Calu3 (cell line): Measurements from ENCODE around the gene CDC42BPB. TPM values are rescaled to one million over a fixed set of nuclear protein-coding genes. Genes with fewer than 3 reads are reported as not detected.

Experiments
- BruUV-seq: library from RNA; stranded (reverse); fragments of 400-500 nt; replicated peaks from 2 replicates; lab custom pipeline; 2021; lab: Mats Ljungman, UMichigan
- CTCF ChIA-PET: fragments of 300-600 bp; sonication (Branson Sonifier 250); formaldehyde crosslinking; loops from one replicate; lab custom pipeline; 2022; ENCODE audit warnings: antibody characterized with exemption; lab: Charles Lee
- DNase-seq: peaks from one replicate; pipeline ENCODE4 v3.0.0; 2022
- H3K27ac Mint-ChIP-seq: one replicate; pipeline ENCODE4 v1.8.0; 2022; ENCODE audit warnings: mixed read lengths; ENCODE audit not compliant: unreplicated experiment
- H3K27me3 Mint-ChIP-seq: one replicate; pipeline ENCODE4 v1.8.0; 2022; ENCODE audit warnings: mixed read lengths; ENCODE audit not compliant: unreplicated experiment
- H3K36me3 Mint-ChIP-seq: one replicate; pipeline ENCODE4 v1.8.0; 2022; ENCODE audit warnings: mild to moderate bottlenecking, moderate library complexity, mixed read lengths; ENCODE audit not compliant: insufficient read depth, unreplicated experiment
- H3K4me1 Mint-ChIP-seq: one replicate; pipeline ENCODE4 v1.8.0; 2022; ENCODE audit warnings: mild to moderate bottlenecking, low read depth, mixed read lengths; ENCODE audit not compliant: unreplicated experiment
- H3K4me3 Mint-ChIP-seq: one replicate; pipeline ENCODE4 v1.8.0; 2022; ENCODE audit warnings: mild to moderate bottlenecking, low read depth, moderate library complexity, mixed read lengths; ENCODE audit not compliant: unreplicated experiment
- H3K9me3 Mint-ChIP-seq: one replicate; pipeline ENCODE4 v1.8.0; 2022; ENCODE audit warnings: low read depth, mixed read lengths; ENCODE audit not compliant: unreplicated experiment
- CTCF ChIP-seq: fragments of 200-600 bp; IDR thresholded peaks from one replicate; pipeline ENCODE4 v1.8.0; 2022; ENCODE audit warnings: antibody characterized with exemption; ENCODE audit not compliant: unreplicated experiment
- intact Hi-C: fragments of 100-400 bp; cut with micrococcal nuclease; formaldehyde crosslinking; loops from one replicate; pipeline ENCODE4 v1.10.0; 2022; ENCODE audit not compliant: unreplicated experiment
- total RNA-seq: library from RNA; stranded (reverse); gene quantifications from 2 replicates; pipeline ENCODE4 v1.2.3, GENCODE V29; 2022

CDC42BPB gene
- total RNA-seq, 1 experiment from 2014 or later: 98.7 TPM

GRCh38 chr14:102913341-102914211 is 143.8 kb downstream of the CDC42BPB start:
- Mint-ChIP-seq H3K4me1 (no peaks in the 10 kb centered on the region), H3K9me3 (no peaks in the 10 kb centered on the region), H3K4me3 (no peak overlapping the region), H3K27me3 (no peaks in the 10 kb centered on the region), H3K36me3 (peaks cover 10% of the 10 kb centered on the region), H3K27ac (no peak overlapping the region)
- intact Hi-C loops: no loop called here
- no peak for TF ChIP-seq CTCF
- CTCF ChIA-PET: interaction anchor here (0.6 kb wide), 1 partner anchor 15 kb away, joined by 4 read pairs; no protein-coding TSS in a partner anchor
- DNase-seq: no peak
- BruUV-seq: no TSS peak

DNA sequence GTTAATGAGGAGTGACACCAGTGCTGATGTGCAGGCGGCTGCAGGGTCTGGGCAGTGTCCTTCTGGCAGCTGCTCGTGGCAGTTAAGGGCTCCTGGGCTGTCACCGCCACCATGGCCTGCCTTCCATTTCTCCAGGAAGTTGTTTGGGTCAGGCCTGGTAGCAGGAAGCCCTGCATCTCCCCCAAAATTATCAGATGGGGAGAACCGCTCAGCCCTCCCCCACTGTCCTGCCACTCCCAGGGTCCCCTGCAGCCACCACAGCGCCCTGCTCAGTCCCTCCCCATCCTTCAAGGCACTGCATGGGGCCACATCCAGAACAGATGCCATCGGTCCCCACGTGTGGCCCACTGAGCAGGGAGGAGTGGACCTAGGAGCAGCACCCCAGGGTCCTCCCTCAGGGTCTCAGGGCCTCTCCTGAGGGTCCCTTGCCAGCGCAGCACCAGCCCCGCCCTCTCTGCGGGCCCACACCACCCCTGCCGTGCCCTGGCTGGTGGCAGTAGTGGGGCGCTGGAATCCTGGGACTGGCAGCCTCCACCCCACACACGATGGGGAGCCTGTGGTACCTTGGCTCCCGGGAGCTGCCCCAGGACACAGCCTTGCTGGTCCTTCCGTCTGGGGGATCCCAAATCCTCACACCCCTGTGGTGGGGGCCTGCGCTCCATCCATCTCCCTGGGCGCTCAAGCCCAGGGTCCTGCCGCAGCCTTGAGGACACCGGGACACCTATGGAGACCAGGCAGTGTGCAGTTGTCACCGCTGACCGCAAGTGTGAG is 145.2 kb downstream of the CDC42BPB start:
- H3K4me3 Mint-ChIP-seq: no peak overlapping the region
- intact Hi-C loops: no loop called here
- no TSS peak for BruUV-seq
- H3K4me1 Mint-ChIP-seq: no peaks in the 10 kb centered on the region
- peaks cover 16% of the 10 kb centered on the region for H3K36me3 Mint-ChIP-seq
- no peak for TF ChIP-seq CTCF
- H3K9me3 Mint-ChIP-seq: no peaks in the 10 kb centered on the region
- no peaks in the 10 kb centered on the region for H3K27me3 Mint-ChIP-seq
- H3K27ac Mint-ChIP-seq: no peak overlapping the region
- CTCF ChIA-PET: no interaction called here
- DNase-seq: no peak

- CTCF ChIA-PET: no interaction called here
- peaks cover 16% of the 10 kb centered on the region for H3K36me3 Mint-ChIP-seq
- H3K27me3 Mint-ChIP-seq: no peaks in the 10 kb centered on the region
- H3K27ac Mint-ChIP-seq: no peak overlapping the region
- no TSS peak for BruUV-seq
- intact Hi-C loops: no loop called here
- H3K4me3 Mint-ChIP-seq: no peak overlapping the region
- H3K9me3 Mint-ChIP-seq: no peaks in the 10 kb centered on the region
- TF ChIP-seq CTCF: no peak
- no peaks in the 10 kb centered on the region for H3K4me1 Mint-ChIP-seq
- DNase-seq: no peak
Observed at GRCh38 chr14:102911541-102911951, 145.8 kb downstream of the CDC42BPB start.

GRCh38 chr14:102910442-102910841 is 146.9 kb downstream of the CDC42BPB start:
- CTCF ChIA-PET: no interaction called here
- Mint-ChIP-seq H3K4me1 (no peaks in the 10 kb centered on the region), H3K9me3 (no peaks in the 10 kb centered on the region), H3K4me3 (no peak overlapping the region), H3K27me3 (no peaks in the 10 kb centered on the region), H3K27ac (no peak overlapping the region), H3K36me3 (peaks cover 16% of the 10 kb centered on the region)
- DNase-seq: no peak
- no peak for TF ChIP-seq CTCF
- BruUV-seq: no TSS peak
- intact Hi-C loops: no loop called here
